Measurements from ENCODE around the gene ALKBH8.
A peak's percentile ranks its signal among the peaks of the same experiment; 100 is the strongest.

GRCh38 chr11:107565219-107565937 lies at the start of gene ALKBH8:
- TF ChIP-seq, protein P1, sequence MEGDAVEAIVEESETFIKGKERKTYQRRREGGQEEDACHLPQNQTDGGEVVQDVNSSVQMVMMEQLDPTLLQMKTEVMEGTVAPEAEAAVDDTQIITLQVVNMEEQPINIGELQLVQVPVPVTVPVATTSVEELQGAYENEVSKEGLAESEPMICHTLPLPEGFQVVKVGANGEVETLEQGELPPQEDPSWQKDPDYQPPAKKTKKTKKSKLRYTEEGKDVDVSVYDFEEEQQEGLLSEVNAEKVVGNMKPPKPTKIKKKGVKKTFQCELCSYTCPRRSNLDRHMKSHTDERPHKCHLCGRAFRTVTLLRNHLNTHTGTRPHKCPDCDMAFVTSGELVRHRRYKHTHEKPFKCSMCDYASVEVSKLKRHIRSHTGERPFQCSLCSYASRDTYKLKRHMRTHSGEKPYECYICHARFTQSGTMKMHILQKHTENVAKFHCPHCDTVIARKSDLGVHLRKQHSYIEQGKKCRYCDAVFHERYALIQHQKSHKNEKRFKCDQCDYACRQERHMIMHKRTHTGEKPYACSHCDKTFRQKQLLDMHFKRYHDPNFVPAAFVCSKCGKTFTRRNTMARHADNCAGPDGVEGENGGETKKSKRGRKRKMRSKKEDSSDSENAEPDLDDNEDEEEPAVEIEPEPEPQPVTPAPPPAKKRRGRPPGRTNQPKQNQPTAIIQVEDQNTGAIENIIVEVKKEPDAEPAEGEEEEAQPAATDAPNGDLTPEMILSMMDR (IDR thresholded peaks at IDR 0.05), result no peak
- TF ChIP-seq POLR2AphosphoS5 (IDR thresholded peaks at IDR 0.05) (peak in 2 of 4 donors; percentile 31 to 59), POLR2A (IDR thresholded peaks at IDR 0.05) (no peak), EP300 (IDR thresholded peaks at IDR 0.05) (no peak)

Data from sigmoid colon (tissue), 4 donors.